ENCODE results near the gene CETP.
"Not testable (repeated sequence)": the region's sequence is repeated elsewhere in the genome, so short reads cannot be mapped to it uniquely, and the experiment has no call there.

DNA sequence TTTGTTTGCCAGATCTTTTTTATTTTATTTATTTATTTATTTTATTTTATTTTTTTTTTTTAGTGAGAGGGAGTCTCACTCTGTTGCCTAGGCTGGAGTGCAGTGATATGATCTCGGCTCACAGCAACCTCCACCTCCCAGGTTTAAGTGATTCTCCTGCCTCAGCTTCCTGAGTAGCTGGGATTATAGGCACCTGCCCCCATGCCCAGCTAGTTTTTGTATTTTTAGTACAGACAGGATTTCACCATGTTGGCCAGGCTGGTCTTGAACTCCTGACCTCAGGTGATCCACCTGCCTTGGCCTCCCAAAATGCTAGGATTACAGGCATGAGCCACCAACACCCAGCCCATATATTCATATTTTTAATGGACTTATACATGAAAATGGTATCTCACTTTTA is 30.7 kb downstream of the CETP start:
- TF ChIP-seq, protein P1, sequence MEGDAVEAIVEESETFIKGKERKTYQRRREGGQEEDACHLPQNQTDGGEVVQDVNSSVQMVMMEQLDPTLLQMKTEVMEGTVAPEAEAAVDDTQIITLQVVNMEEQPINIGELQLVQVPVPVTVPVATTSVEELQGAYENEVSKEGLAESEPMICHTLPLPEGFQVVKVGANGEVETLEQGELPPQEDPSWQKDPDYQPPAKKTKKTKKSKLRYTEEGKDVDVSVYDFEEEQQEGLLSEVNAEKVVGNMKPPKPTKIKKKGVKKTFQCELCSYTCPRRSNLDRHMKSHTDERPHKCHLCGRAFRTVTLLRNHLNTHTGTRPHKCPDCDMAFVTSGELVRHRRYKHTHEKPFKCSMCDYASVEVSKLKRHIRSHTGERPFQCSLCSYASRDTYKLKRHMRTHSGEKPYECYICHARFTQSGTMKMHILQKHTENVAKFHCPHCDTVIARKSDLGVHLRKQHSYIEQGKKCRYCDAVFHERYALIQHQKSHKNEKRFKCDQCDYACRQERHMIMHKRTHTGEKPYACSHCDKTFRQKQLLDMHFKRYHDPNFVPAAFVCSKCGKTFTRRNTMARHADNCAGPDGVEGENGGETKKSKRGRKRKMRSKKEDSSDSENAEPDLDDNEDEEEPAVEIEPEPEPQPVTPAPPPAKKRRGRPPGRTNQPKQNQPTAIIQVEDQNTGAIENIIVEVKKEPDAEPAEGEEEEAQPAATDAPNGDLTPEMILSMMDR (IDR thresholded peaks at IDR 0.05): not testable (repeated sequence)
- not testable (repeated sequence) for TF ChIP-seq POLR2A, EP300 (IDR thresholded peaks at IDR 0.05)
